ENCODE data around the gene RALGAPB.
A peak's percentile ranks its signal among the peaks of the same experiment; 100 is the strongest.
"Not testable (repeated sequence)": the region's sequence is repeated elsewhere in the genome, so short reads cannot be mapped to it uniquely, and the experiment has no call there.

Gene RALGAPB

DNA sequence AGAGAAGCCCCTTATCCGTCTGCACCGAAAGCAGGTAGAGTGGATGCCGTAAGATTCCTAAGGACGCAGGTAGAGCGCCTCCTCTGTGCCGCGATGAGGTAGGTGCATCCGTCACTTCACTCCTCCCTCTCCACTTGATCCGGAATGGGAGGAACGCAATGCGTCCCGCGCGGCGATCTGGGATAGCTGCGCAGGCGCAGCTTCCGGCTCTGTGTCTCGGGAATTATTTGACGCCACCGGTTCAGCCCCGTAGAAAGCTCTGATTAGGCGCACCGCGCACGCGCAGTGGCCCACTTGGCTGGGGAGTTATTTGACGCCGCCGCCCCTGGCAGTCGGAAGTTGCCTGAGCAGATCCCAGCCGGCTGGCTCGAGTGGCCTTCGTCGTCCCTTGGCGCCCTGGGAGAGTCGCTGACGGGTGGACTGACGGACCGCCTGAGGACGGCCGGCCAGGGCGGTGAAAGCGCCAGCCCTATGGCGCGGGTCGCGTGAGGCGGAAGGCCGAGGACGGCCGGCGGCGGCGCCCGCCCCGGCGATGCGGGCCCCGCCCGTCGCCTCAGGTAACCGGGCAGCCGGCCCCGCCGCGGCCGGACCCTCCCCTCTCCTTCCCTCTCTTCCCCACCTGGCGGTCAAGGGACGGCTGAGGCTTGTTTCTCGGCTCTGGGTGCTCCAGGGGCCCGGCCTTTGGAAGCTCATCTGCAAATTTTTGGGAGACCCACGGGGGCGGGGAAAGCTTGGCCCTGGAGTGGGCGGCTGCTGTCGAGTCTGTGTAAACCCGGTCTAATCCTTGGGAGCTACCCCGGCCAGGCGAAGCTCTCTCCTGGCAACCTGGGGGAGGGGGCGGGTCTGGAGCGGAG, at the start of gene RALGAPB:
RALGAPB (plus strand) TSS at position 331 of the 854 bp plus-strand sequence. CDS start 15,590 bp downstream, outside the sequence.
- DNase-seq (ENCODE audit: low read depth in 2 of 2) = peak; percentile 96

- no peak for DNase-seq (ENCODE audit: low read depth in 2 of 2)
Measured at GRCh38 chr20:38423541-38423940, 49.1 kb upstream of the RALGAPB start.

DNA sequence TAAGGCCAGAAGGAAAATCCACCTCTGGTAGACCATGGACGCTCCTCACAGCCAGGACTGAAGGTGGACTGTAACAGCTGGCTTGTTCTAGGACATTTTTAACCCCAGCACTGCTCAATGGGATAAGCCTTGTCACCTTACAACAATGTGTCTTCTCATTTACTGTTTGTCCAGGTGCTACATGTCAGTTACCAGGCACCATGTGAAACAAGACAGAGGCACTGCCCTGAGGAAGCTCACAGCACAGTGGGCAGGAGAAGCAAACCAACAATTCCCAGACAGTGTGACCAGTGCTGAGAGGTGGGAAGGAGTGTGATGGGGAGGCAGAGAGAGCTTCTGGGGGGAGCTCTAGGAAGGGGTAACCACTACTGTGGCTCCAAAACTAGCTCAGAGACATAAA, 48.2 kb upstream of the RALGAPB start:
- DNase-seq (ENCODE audit: low read depth in 2 of 2) = no peak

- no peak for DNase-seq (ENCODE audit: low read depth in 2 of 2)
Measured at GRCh38 chr20:38426006-38426897, 46.4 kb upstream of the RALGAPB start.

GRCh38 chr20:38427655-38428023, 45.0 kb upstream of the RALGAPB start:
- DNase-seq (ENCODE audit: low read depth in 2 of 2) = no peak

DNA sequence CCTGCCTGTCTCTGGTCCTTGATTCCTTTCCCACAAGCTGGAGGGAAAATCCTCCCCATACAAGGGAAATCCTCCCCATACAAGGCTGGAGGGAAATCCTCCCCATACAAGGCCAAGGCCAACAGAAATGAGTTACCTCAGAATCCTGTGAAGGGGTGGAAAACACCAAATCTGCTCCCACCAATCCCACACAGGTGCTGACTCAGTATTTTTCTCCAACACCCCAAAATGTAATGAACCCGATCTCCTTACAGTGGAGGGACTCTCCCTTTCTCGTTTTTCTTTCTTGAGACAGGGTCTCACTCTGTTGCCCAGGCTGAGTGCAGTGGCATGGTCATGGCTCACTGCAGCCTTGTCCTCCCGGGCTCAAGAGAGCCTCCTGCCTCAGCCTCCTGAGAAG, 43.8 kb upstream of the RALGAPB start:
- no peak for DNase-seq (ENCODE audit: low read depth in 2 of 2)

DNA sequence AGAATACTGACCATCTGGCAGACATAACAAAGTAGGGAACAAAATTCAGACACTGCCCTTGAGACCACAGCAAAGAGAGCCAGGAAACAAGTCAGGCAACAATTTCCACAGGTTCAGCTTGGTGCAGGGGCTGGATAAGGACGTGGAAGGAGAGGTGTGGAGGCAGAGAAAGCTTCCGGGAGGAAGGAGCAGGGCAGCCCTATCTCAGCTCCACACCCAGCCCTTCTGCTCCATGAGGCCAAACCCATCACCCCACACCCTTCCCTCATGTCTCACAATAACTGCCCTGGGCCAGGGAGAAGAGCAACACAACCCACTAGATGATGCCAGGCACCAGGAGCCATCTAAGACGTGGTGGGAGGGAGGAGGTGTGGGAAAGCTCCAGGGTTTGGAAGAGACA, 43.3 kb upstream of the RALGAPB start:
- no peak for DNase-seq (ENCODE audit: low read depth in 2 of 2)

DNA sequence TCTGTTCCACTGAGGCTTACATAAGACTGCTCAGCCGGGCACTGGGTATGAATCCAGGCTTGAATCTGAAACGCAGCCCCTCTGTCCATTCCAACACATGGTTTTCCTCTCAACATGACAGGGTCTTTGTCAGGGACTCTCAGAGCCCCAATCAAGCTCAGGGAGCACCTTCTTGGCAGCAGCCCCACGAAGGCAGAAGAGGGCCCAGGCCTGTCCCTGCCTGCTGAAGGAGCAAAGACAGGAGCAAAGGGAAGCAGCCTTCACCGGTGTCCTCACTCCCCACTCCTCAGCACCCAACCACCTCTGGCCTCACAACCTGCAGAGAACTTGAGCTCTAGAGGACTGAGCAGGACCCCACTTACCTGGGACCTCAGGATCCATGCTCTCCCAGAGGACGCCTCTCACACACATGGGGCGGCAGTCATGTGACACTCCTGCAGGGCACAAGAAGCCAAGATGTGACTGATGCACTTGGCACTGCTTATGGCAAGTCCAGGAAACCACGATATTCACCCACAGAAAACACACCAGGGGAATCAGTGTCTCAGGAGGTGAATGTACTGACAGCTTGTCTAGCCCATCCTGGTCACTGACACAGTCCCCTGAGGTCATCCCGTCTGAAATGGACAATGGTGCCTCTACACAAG, 41.8 kb upstream of the RALGAPB start:
- no peak for DNase-seq (ENCODE audit: low read depth in 2 of 2)

DNA sequence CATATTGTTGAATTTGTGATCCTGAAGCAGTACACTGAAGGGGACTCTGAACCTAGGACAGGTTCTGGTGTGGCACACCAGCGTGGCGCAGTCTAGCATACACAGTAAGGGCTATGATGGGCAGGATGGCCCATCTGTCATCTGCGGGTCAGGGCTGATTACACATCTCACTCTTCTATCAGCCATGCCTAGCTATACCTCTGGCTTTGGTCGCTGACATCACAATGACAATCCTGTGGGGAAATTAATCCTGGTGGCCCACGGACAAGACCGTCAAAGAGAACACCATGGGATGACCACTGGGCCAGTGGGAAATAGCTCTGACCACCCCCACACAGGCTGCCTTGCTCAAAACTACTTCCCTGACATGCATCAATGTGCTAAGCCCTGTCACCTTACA, 40.4 kb upstream of the RALGAPB start:
- no peak for DNase-seq (ENCODE audit: low read depth in 2 of 2)

GRCh38 chr20:38432870-38433269, 39.8 kb upstream of the RALGAPB start:
- not testable (repeated sequence) for DNase-seq (ENCODE audit: low read depth in 2 of 2)

GRCh38 chr20:38433304-38433972, 39.2 kb upstream of the RALGAPB start:
- no peak for DNase-seq (ENCODE audit: low read depth in 2 of 2)

GRCh38 chr20:38434301-38434741, 38.3 kb upstream of the RALGAPB start:
- DNase-seq (ENCODE audit: low read depth in 2 of 2) = no peak

DNA sequence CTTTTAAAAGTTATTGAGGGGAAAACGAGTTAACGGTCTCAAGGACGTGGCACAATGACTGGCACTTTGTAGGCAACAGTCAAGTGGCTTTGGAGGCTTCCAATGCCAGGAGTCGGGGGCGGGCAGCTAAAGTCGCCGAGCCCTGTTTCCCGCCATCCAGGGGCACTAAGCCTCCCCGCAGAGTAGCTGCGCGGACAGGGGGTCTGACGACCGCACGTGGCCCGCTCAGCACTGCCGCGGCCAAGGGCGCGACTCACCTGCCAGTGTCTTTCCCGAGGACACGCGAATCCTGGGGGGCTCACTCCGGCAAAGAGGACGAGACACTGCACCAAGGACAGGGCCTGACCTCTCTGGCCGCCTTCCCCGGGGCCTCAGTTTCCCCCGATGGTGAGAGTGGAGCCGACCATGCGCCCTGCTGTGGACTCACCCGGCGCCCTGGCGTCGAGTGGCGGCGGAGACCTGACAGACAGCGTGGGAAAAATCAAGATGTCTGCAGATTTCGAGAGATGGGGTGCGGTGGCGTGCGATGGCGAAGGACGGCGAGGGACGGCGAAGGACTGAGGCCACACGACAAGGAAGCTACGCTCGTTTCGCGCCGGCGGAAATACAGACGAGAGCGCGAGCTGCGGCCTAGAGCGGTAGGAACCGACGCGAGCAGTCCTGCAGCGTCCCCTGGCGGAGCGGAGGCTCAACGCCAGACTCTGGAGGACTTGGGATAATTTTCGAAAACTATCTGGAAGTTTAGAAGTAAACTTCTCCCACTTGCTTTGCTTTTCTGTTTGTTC, 37.7 kb upstream of the RALGAPB start, which contains the start of gene SNHG17:
SNHG17 (minus strand) TSS at position 559 of the 785 bp plus-strand sequence.
- peak; percentile 78 to 80 for DNase-seq (ENCODE audit: low read depth in 2 of 2)

- no peak for DNase-seq (ENCODE audit: low read depth in 2 of 2)
Measured at GRCh38 chr20:38435555-38435939, 37.1 kb upstream of the RALGAPB start.

DNA sequence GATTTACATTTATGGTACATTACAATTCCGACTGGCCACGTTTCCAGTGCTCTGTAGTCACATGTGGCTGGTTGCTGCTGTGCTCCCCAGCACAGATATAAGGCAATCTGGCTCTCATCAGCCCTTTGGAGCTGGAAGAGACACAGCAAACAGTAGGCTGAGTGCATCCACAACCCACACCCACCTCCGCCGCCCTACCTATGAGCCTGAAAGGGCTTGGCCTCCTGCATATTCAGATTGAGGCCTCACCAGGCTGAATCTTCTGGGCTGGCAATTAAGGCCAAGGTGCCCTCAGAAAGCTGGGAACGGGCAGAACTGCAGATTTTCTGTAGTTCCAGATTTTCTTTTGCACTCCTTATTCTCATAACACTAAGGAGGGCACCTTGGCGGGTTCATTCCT, 34.8 kb upstream of the RALGAPB start:
- no peak for DNase-seq (ENCODE audit: low read depth in 2 of 2)

GRCh38 chr20:38441110-38441509, 31.5 kb upstream of the RALGAPB start:
- not testable (repeated sequence) for DNase-seq (ENCODE audit: low read depth in 2 of 2)

DNA sequence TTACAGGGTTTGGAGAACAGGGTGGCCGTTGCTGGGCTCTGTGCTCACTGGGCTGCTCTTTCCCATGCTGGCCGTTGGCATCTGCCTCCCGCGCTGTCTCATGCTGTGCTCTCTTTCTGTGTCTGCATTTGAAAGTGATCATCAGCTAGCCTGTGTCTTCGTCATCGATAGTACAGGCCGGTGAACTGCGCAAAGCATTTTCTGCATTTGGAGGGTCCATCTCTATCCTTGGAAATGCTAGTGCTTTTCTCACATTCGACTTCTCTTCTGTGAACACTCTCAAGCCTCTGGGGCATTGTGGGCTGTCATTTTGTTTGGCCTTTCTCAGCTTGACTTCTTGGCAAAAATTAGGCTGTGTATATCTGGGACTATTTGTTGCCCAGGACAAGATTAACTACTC, 30.7 kb upstream of the RALGAPB start:
- no peak for DNase-seq (ENCODE audit: low read depth in 2 of 2)

- no peak for DNase-seq (ENCODE audit: low read depth in 2 of 2)
Measured at GRCh38 chr20:38445381-38445796, 27.3 kb upstream of the RALGAPB start.

GRCh38 chr20:38445901-38446425, 26.7 kb upstream of the RALGAPB start:
- no peak for DNase-seq (ENCODE audit: low read depth in 2 of 2)

- peak; percentile 87 to 88 for DNase-seq (ENCODE audit: low read depth in 2 of 2)
Measured at GRCh38 chr20:38446441-38447209, 26.0 kb upstream of the RALGAPB start.

All from stimulated activated CD8-positive, alpha-beta memory T cell treated with anti-CD3 and anti-CD28 coated beads, Interleukin-2, amount 100 ng/mL, for 1 hour (primary cell).